ENCODE results near the gene MAN2A2. TPM values are rescaled to one million over a fixed set of nuclear protein-coding genes. Genes with fewer than 3 reads are reported as not detected.
"Not testable (repeated sequence)": the region's sequence is repeated elsewhere in the genome, so short reads cannot be mapped to it uniquely, and the experiment has no call there.

The MAN2A2 gene
- polyA plus RNA-seq, 3 donors: 6.6 to 318 (median 7.3) TPM

- Mint-ChIP-seq H3K27ac (peak overlapping the region in 1 of 7 donors; percentile 73), H3K4me3 (no peak overlapping the region), H3K9me3 (no peaks in the 10 kb centered on the region), H3K4me1 (peaks cover 14% of the 10 kb centered on the region), H3K27me3 (ENCODE audit: low read depth in 3 of 3) (peaks cover 0 to 10% (median 4%) of the 10 kb centered on the region in 3 donors), H3K36me3 (peaks cover 71 to 76% of the 10 kb centered on the region in 2 donors)
- TF ChIP-seq, protein P1, sequence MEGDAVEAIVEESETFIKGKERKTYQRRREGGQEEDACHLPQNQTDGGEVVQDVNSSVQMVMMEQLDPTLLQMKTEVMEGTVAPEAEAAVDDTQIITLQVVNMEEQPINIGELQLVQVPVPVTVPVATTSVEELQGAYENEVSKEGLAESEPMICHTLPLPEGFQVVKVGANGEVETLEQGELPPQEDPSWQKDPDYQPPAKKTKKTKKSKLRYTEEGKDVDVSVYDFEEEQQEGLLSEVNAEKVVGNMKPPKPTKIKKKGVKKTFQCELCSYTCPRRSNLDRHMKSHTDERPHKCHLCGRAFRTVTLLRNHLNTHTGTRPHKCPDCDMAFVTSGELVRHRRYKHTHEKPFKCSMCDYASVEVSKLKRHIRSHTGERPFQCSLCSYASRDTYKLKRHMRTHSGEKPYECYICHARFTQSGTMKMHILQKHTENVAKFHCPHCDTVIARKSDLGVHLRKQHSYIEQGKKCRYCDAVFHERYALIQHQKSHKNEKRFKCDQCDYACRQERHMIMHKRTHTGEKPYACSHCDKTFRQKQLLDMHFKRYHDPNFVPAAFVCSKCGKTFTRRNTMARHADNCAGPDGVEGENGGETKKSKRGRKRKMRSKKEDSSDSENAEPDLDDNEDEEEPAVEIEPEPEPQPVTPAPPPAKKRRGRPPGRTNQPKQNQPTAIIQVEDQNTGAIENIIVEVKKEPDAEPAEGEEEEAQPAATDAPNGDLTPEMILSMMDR (IDR thresholded peaks at IDR 0.05): no peak
- Histone ChIP-seq H3K9me3 (replicated peaks in 1 of 2; ENCODE audit: control insufficient read depth in 1 of 2, insufficient read depth in 1 of 2, low read length in 2 of 2) (no peaks in the 10 kb centered on the region), H3K36me3 (replicated peaks in 1 of 2; ENCODE audit: control insufficient read depth in 1 of 2, insufficient read depth in 2 of 2, low read length in 2 of 2) (peaks cover 70 to 74% of the 10 kb centered on the region in 2 donors), H3K27me3 (ENCODE audit: control insufficient read depth in 2 of 2, insufficient read depth in 2 of 2, low read length in 2 of 2) (no peaks in the 10 kb centered on the region), H3K4me3 (replicated peaks in 1 of 3; ENCODE audit: low read depth in 2 of 3, low read length in 3 of 3) (no peak overlapping the region), H4K20me1 (ENCODE audit: insufficient read depth, low read length) (peaks cover 42% of the 10 kb centered on the region), H3K4me1 (ENCODE audit: control insufficient read depth in 1 of 2, insufficient read depth in 2 of 2, low read length in 2 of 2) (peaks cover 9 to 17% of the 10 kb centered on the region in 2 donors), H3K79me2 (ENCODE audit: insufficient read depth, low read length) (peaks cover 28% of the 10 kb centered on the region), H3K9ac (ENCODE audit: insufficient read depth, low read length, poor library complexity, severe bottlenecking) (no peak overlapping the region), H2AFZ (ENCODE audit: insufficient read depth, low read depth, low read length, poor library complexity, severe bottlenecking) (no peak overlapping the region), H3K4me2 (replicated peaks; ENCODE audit: extremely low read depth, low read length, poor library complexity, severe bottlenecking) (no peak overlapping the region), H3K27ac (ENCODE audit: low read depth in 1 of 2, low read length in 2 of 2) (no peak overlapping the region)
- 94% methylated on average over 10 of the region's 15 CpGs for WGBS (ENCODE audit: insufficient coverage)
- no peak for DNase-seq
- intact Hi-C loops (cut with micrococcal nuclease): no loop called here
Observed at GRCh38 chr15:90907051-90907660, 4.1 kb downstream of the MAN2A2 start.

- Histone ChIP-seq H3K4me1 (ENCODE audit: control insufficient read depth in 1 of 2, insufficient read depth in 2 of 2, low read length in 2 of 2) (peaks cover 14 to 22% of the 10 kb centered on the region in 2 donors), H2AFZ (ENCODE audit: insufficient read depth, low read depth, low read length, poor library complexity, severe bottlenecking) (no peak overlapping the region), H3K79me2 (ENCODE audit: insufficient read depth, low read length) (peaks cover 30% of the 10 kb centered on the region), H3K36me3 (replicated peaks in 1 of 2; ENCODE audit: control insufficient read depth in 1 of 2, insufficient read depth in 2 of 2, low read length in 2 of 2) (peaks cover 78 to 82% of the 10 kb centered on the region in 2 donors), H3K9ac (ENCODE audit: insufficient read depth, low read length, poor library complexity, severe bottlenecking) (no peak overlapping the region), H3K27me3 (ENCODE audit: control insufficient read depth in 2 of 2, insufficient read depth in 2 of 2, low read length in 2 of 2) (no peaks in the 10 kb centered on the region), H3K27ac (ENCODE audit: low read depth in 1 of 2, low read length in 2 of 2) (no peak overlapping the region), H3K4me3 (replicated peaks in 1 of 3; ENCODE audit: low read depth in 2 of 3, low read length in 3 of 3) (no peak overlapping the region), H3K4me2 (replicated peaks; ENCODE audit: extremely low read depth, low read length, poor library complexity, severe bottlenecking) (no peak overlapping the region), H3K9me3 (replicated peaks in 1 of 2; ENCODE audit: control insufficient read depth in 1 of 2, insufficient read depth in 1 of 2, low read length in 2 of 2) (no peaks in the 10 kb centered on the region), H4K20me1 (ENCODE audit: insufficient read depth, low read length) (peaks cover 42% of the 10 kb centered on the region)
- Mint-ChIP-seq H3K27ac (peak overlapping the region in 1 of 7 donors; percentile 50), H3K4me3 (no peak overlapping the region), H3K4me1 (peaks cover 20% of the 10 kb centered on the region), H3K36me3 (peaks cover 79 to 84% of the 10 kb centered on the region in 2 donors), H3K27me3 (ENCODE audit: low read depth in 3 of 3) (peaks cover 0 to 10% (median 4%) of the 10 kb centered on the region in 3 donors), H3K9me3 (no peaks in the 10 kb centered on the region)
- WGBS (ENCODE audit: insufficient coverage): 74% methylated on average over 7 of the region's 9 CpGs
- intact Hi-C loops (cut with micrococcal nuclease): no loop called here
- TF ChIP-seq, protein P1 (IDR thresholded peaks at IDR 0.05): no peak
- no peak for DNase-seq
Observed at GRCh38 chr15:90907838-90908507, 4.9 kb downstream of the MAN2A2 start.

GRCh38 chr15:90909449-90909848 lies 6.3 kb downstream of the MAN2A2 start:
- intact Hi-C loops (cut with micrococcal nuclease); H3K9me3 ChIP-seq (replicated peaks in 1 of 2; ENCODE audit: control insufficient read depth in 1 of 2, insufficient read depth in 1 of 2, low read length in 2 of 2); H3K27me3 ChIP-seq (ENCODE audit: control insufficient read depth in 2 of 2, insufficient read depth in 2 of 2, low read length in 2 of 2); H3K27ac ChIP-seq (ENCODE audit: low read depth in 1 of 2, low read length in 2 of 2); H3K27ac Mint-ChIP-seq; H3K4me3 ChIP-seq (replicated peaks in 1 of 3; ENCODE audit: low read depth in 2 of 3, low read length in 3 of 3); H3K4me3 Mint-ChIP-seq; DNase-seq; H3K9me3 Mint-ChIP-seq; H2AFZ ChIP-seq (ENCODE audit: insufficient read depth, low read depth, low read length, poor library complexity, severe bottlenecking); H3K4me2 ChIP-seq (replicated peaks; ENCODE audit: extremely low read depth, low read length, poor library complexity, severe bottlenecking); H3K9ac ChIP-seq (ENCODE audit: insufficient read depth, low read length, poor library complexity, severe bottlenecking): not testable (repeated sequence)
- H3K4me1 ChIP-seq (ENCODE audit: control insufficient read depth in 1 of 2, insufficient read depth in 2 of 2, low read length in 2 of 2): peaks cover 20 to 24% of the 10 kb centered on the region in 2 donors
- H3K36me3 ChIP-seq (replicated peaks in 1 of 2; ENCODE audit: control insufficient read depth in 1 of 2, insufficient read depth in 2 of 2, low read length in 2 of 2): peaks cover 82 to 91% of the 10 kb centered on the region in 2 donors
- 96% methylated on average over 4 of the region's 11 CpGs for WGBS (ENCODE audit: insufficient coverage)
- H3K36me3 Mint-ChIP-seq: peaks cover 85 to 94% of the 10 kb centered on the region in 2 donors
- H3K79me2 ChIP-seq (ENCODE audit: insufficient read depth, low read length): peaks cover 18% of the 10 kb centered on the region
- peaks cover 26% of the 10 kb centered on the region for H3K4me1 Mint-ChIP-seq
- peaks cover 0 to 10% (median 4%) of the 10 kb centered on the region in 3 donors for H3K27me3 Mint-ChIP-seq (ENCODE audit: low read depth in 3 of 3)
- H4K20me1 ChIP-seq (ENCODE audit: insufficient read depth, low read length): peaks cover 31% of the 10 kb centered on the region
